Testis (tissue), 3 donors: ENCODE measurements around the gene MYBPC1. TPM values are rescaled to one million over a fixed set of nuclear protein-coding genes. Genes with fewer than 3 reads are reported as not detected.
A peak's percentile ranks its signal among the peaks of the same experiment; 100 is the strongest.

Experiments used
- DNase-seq: peaks from one replicate; pipeline ENCODE4 v3.0.0-alpha.2; 2019
- H3K27ac ChIP-seq, 2 donors: fragments of 200-600 bp; sonication (generic); one replicate each; pipeline ENCODE4 v1.5.1; 2019
- H3K27me3 ChIP-seq: fragments of 200-600 bp; sonication (generic); one replicate; pipeline ENCODE4 v1.5.1; 2019
- H3K36me3 ChIP-seq: fragments of 200-600 bp; sonication (generic); one replicate; pipeline ENCODE4 v1.5.1; 2017; ENCODE audit warnings: low read depth; ENCODE audit errors: missing control alignments
- H3K4me1 ChIP-seq: fragments of 200-600 bp; sonication (generic); one replicate; pipeline ENCODE4 v1.5.1; 2019
- H3K4me3 ChIP-seq, 2 donors: fragments of 200-600 bp; sonication (generic); one replicate each; pipeline ENCODE4 v1.5.1; 2017 to 2019
- H3K9me3 ChIP-seq: fragments of 200-600 bp; sonication (generic); one replicate; pipeline ENCODE4 v1.5.1; 2017
- CTCF ChIP-seq, 3 experiments: fragments of 450-650 bp in 2 of 3; fragments of 200-600 bp in 1 of 3; sonication (generic) in 1 of 3; IDR thresholded peaks; one replicate each; pipeline ENCODE4 v1.5.1; 2016 to 2019; ENCODE audit warnings: antibody characterized with exemption in 3 of 3, mild to moderate bottlenecking in 2 of 3, moderate library complexity in 1 of 3
- POLR2A ChIP-seq: fragments of 450-650 bp; IDR thresholded peaks from one replicate; pipeline ENCODE4 v1.6.1; 2017; ENCODE audit warnings: antibody characterized with exemption, mild to moderate bottlenecking, moderate library complexity
- WGBS, 2 donors: methylation state at CpG; one replicate each; pipeline ENCODE4 v1.1.5; 2018; 5-methylcytosine and 5-hydroxymethylcytosine counted together
- intact Hi-C: fragments of 100-400 bp; cut with DNase I; formaldehyde crosslinking; loops from one replicate; pipeline ENCODE4 v1.15.1; 2023; ENCODE audit warnings: low total_unique reads
- polyA plus RNA-seq: library from polyadenylated mRNA; stranded (reverse); fragments of 350-450 nt; fragmentation: Illumina TruSeq; extraction: RNeasy Lipid Tissue Mini Kit (QIAGEN cat#74804); gene quantifications from one replicate; pipeline ENCODE4 v1.2.3, GENCODE V29; 2014; ENCODE audit warnings: low read depth, low replicate concordance; ENCODE audit not compliant: insufficient read depth
- total RNA-seq, 2 donors: library from RNA; depleted of rRNA; stranded (reverse); fragments of >200 nt; gene quantifications; one replicate each; pipeline ENCODE4 v1.2.3, GENCODE V29; 2016

Gene MYBPC1
- total and polyA plus RNA-seq, 3 donors from 2014 or later: 2.5 to 31.2 (median 3.7) TPM

- Histone ChIP-seq H3K9me3 (no peaks in the 10 kb centered on the region), H3K27ac (no peak overlapping the region), H3K4me1 (no peaks in the 10 kb centered on the region), H3K27me3 (no peaks in the 10 kb centered on the region), H3K36me3 (no peaks in the 10 kb centered on the region), H3K4me3 (no peak overlapping the region)
- intact Hi-C loops: no loop called here
- no peak for DNase-seq
- TF ChIP-seq CTCF (IDR thresholded peaks at IDR 0.05) (no peak), POLR2A (no peak)
- WGBS, 2 donors: 88 to 92% methylated on average over 6 of the region's 6 CpGs
These were observed 68.5 kb downstream of the MYBPC1 start for GRCh38 chr12:101663298-101663697.

- no peaks in the 10 kb centered on the region for H3K9me3 ChIP-seq
- H3K36me3 ChIP-seq: no peaks in the 10 kb centered on the region
- no peak overlapping the region for H3K27ac ChIP-seq
- DNase-seq: no peak
- H3K27me3 ChIP-seq: no peaks in the 10 kb centered on the region
- TF ChIP-seq CTCF (IDR thresholded peaks at IDR 0.05) (no peak), POLR2A (no peak)
- intact Hi-C loops: no loop called here
- no peak overlapping the region for H3K4me3 ChIP-seq
- 72 to 83% methylated on average over 7 of the region's 7 CpGs for whole genome bisulfite sequencing, 2 donors
- no peaks in the 10 kb centered on the region for H3K4me1 ChIP-seq
These were observed 70.2 kb downstream of the MYBPC1 start for GRCh38 chr12:101664992-101665391.

- no peak for TF ChIP-seq POLR2A
- no peak for TF ChIP-seq CTCF (IDR thresholded peaks at IDR 0.05)
- H3K27me3 ChIP-seq: no peaks in the 10 kb centered on the region
- H3K9me3 ChIP-seq: no peaks in the 10 kb centered on the region
- no peak for DNase-seq
- no peak overlapping the region for H3K4me3 ChIP-seq
- no peaks in the 10 kb centered on the region for H3K4me1 ChIP-seq
- intact Hi-C loops: no loop called here
- no peaks in the 10 kb centered on the region for H3K36me3 ChIP-seq
- 80 to 84% methylated on average over 7 of the region's 7 CpGs for WGBS, 2 donors
- no peak overlapping the region for H3K27ac ChIP-seq
These were observed 71.4 kb downstream of the MYBPC1 start for GRCh38 chr12:101666052-101666728.

- intact Hi-C loops: no loop called here
- Histone ChIP-seq H3K9me3 (no peaks in the 10 kb centered on the region), H3K27me3 (no peaks in the 10 kb centered on the region), H3K4me3 (no peak overlapping the region), H3K36me3 (no peaks in the 10 kb centered on the region), H3K27ac (no peak overlapping the region), H3K4me1 (no peaks in the 10 kb centered on the region)
- WGBS, 2 donors: 85 to 89% methylated on average over 5 of the region's 5 CpGs
- no peak for DNase-seq
- TF ChIP-seq POLR2A (no peak), CTCF (IDR thresholded peaks at IDR 0.05) (no peak)
These were observed 72.8 kb downstream of the MYBPC1 start for GRCh38 chr12:101667591-101667990.

- peak; percentile 36 for DNase-seq
- no peak overlapping the region for H3K4me3 ChIP-seq
- no peaks in the 10 kb centered on the region for H3K36me3 ChIP-seq
- H3K27me3 ChIP-seq: no peaks in the 10 kb centered on the region
- no peak overlapping the region for H3K27ac ChIP-seq
- TF ChIP-seq CTCF (IDR thresholded peaks at IDR 0.05): peak; percentile 14 to 80 (median 62)
- TF ChIP-seq POLR2A: no peak
- no peaks in the 10 kb centered on the region for H3K4me1 ChIP-seq
- intact Hi-C loops: no loop called here
- WGBS, 2 donors: 64 to 71% methylated on average over 6 of the region's 6 CpGs
- H3K9me3 ChIP-seq: no peaks in the 10 kb centered on the region
These were observed 75.4 kb downstream of the MYBPC1 start for GRCh38 chr12:101670007-101670671.
